Measurements from ENCODE around the gene TRIM8.

- TF ChIP-seq CTCF (IDR thresholded peaks at IDR 0.05), result no peak
- TF ChIP-seq POLR2A (IDR thresholded peaks at IDR 0.05), result no peak
These were observed 38.1 kb downstream of the TRIM8 start for GRCh38 chr10:102682416-102682815.
